Naive thymus-derived CD4-positive, alpha-beta T cell (primary cell): ENCODE measurements around the gene VPS26C. TPM values are rescaled to one million over a fixed set of nuclear protein-coding genes. Genes with fewer than 3 reads are reported as not detected.
A peak's percentile ranks its signal among the peaks of the same experiment; 100 is the strongest.

Experiments
- ATAC-seq: fragments of 150-1000 bp; cut with Tn5 transposase; 2 replicates; pipeline ENCODE4 v1.10.0; 2021; ENCODE audit warnings: mild to moderate bottlenecking, moderate library complexity
- CTCF ChIA-PET: fragments of 350-600 bp; sonication (Branson Sonifier 250); formaldehyde crosslinking; loops from one replicate; lab custom pipeline; 2021; ENCODE audit warnings: antibody characterized with exemption; lab: Charles Lee
- POLR2A ChIA-PET: fragments of 350-600 bp; sonication (Branson Sonifier 250); formaldehyde crosslinking; loops from one replicate; lab custom pipeline; 2021; ENCODE audit warnings: antibody characterized with exemption, inconsistent platforms; lab: Charles Lee
- DNase-seq, 9 donors: peaks; one replicate each; pipeline versions ENCODE4 v3.0.0 to v3.0.0-alpha.2; 2020 to 2022; ENCODE audit warnings: mixed read lengths in 1 of 9
- H3K27ac ChIP-seq: one replicate; pipeline ENCODE4 v1.7.0; 2013; ENCODE audit warnings: mild to moderate bottlenecking, low read depth, low read length, moderate library complexity
- H3K27me3 ChIP-seq, 2 donors: one replicate each; pipeline ENCODE4 v1.7.0; 2013; ENCODE audit warnings: low read length in 2 of 2, mild to moderate bottlenecking in 2 of 2, moderate library complexity in 2 of 2; ENCODE audit not compliant: control insufficient read depth in 2 of 2, insufficient read depth in 2 of 2
- H3K36me3 ChIP-seq, 3 experiments: 1 replicate in 2 of 3; 2 replicates in 1 of 3; pipeline ENCODE4 v1.7.0; 2013; ENCODE audit warnings: low read length in 3 of 3, mild to moderate bottlenecking in 3 of 3, moderate library complexity in 1 of 3; ENCODE audit not compliant: insufficient read depth in 3 of 3, control insufficient read depth in 2 of 3
- H3K4me1 ChIP-seq, 2 donors: one replicate each; pipeline ENCODE4 v1.7.0; 2013; ENCODE audit warnings: low read length in 2 of 2, mild to moderate bottlenecking in 2 of 2, moderate library complexity in 1 of 2; ENCODE audit not compliant: control insufficient read depth in 2 of 2, insufficient read depth in 2 of 2
- H3K4me3 ChIP-seq: 2 replicates; pipeline ENCODE4 v1.7.0; 2013; ENCODE audit warnings: mild to moderate bottlenecking, low read length
- H3K9me3 ChIP-seq, 3 experiments: 1 replicate in 2 of 3; 2 replicates in 1 of 3; pipeline ENCODE4 v1.7.0; 2013; ENCODE audit warnings: low read length in 3 of 3; ENCODE audit not compliant: control insufficient read depth in 2 of 3
- H3K27ac Mint-ChIP-seq, 9 donors: one replicate each; pipeline ENCODE4 v1.8.0; 2020 to 2022; ENCODE audit warnings: mixed read lengths in 9 of 9, mild to moderate bottlenecking in 8 of 9, moderate library complexity in 5 of 9, inconsistent platforms in 2 of 9
- H3K27me3 Mint-ChIP-seq, 5 donors: one replicate each; pipeline ENCODE4 v1.8.0; 2021 to 2022; ENCODE audit warnings: mixed read lengths in 5 of 5, mild to moderate bottlenecking in 1 of 5
- H3K36me3 Mint-ChIP-seq, 5 donors: one replicate each; pipeline ENCODE4 v1.8.0; 2020 to 2022; ENCODE audit warnings: mixed read lengths in 5 of 5, mild to moderate bottlenecking in 3 of 5, inconsistent platforms in 1 of 5
- H3K4me1 Mint-ChIP-seq, 7 donors: one replicate each; pipeline ENCODE4 v1.8.0; 2020 to 2022; ENCODE audit warnings: mixed read lengths in 7 of 7, mild to moderate bottlenecking in 3 of 7, inconsistent platforms in 1 of 7
- H3K4me3 Mint-ChIP-seq, 10 donors: one replicate each; pipeline ENCODE4 v1.8.0; 2020 to 2022; ENCODE audit warnings: mild to moderate bottlenecking in 10 of 10, mixed read lengths in 10 of 10, moderate library complexity in 6 of 10, inconsistent platforms in 2 of 10
- H3K9me3 Mint-ChIP-seq, 11 donors: one replicate each; pipeline ENCODE4 v1.8.0; 2020 to 2022; ENCODE audit warnings: mixed read lengths in 11 of 11, mild to moderate bottlenecking in 4 of 11, inconsistent platforms in 1 of 11, moderate library complexity in 1 of 11
- intact Hi-C, 2 donors: fragments of 100-400 bp; cut with micrococcal nuclease; formaldehyde crosslinking; loops; one replicate each; pipeline ENCODE4 v1.15.1; 2023
- polyA plus RNA-seq, 2 donors: library from polyadenylated mRNA; unstranded; fragments of 300-500 nt; fragmentation: Illumina TruSeq; gene quantifications; one replicate each; pipeline ENCODE4 v1.2.3, GENCODE V29; 2021
- total RNA-seq, 6 experiments: library from RNA in 5 of 6; stranded (reverse) in 5 of 6; gene quantifications; 1 replicate in 5 of 6; 2 replicates in 1 of 6; pipeline ENCODE4 v1.2.3 and lab custom pipeline; 2021 to 2026

Gene VPS26C
- total and polyA plus RNA-seq, 7 experiments from 2014 or later: 46.8 to 83.5 (median 77.7) TPM

DNA sequence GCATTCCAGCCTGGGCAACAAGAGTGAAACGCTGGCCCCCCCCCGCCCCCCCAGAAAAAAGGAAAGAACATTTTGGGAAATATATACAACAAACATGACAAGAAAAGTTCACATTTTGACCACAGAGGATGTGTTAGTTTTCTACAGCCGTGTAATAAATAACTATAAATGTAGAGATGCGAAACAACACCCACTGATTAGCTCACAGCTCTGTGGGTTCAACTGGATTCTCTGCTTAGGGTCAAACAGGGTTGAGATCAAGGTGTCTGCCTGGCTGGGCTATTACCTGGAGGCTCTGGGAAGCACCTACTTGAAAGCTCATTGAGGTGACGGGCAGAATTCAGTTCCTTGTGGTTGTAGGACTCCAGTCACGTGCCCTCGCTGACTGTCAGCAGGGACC lies 11.1 kb upstream of the VPS26C start:
- Mint-ChIP-seq H3K27me3 (peaks cover 0 to 5% (median 0%) of the 10 kb centered on the region in 5 donors), H3K27ac (no peak overlapping the region), H3K4me1 (peaks cover 0 to 14% (median 0%) of the 10 kb centered on the region in 7 donors), H3K4me3 (no peak overlapping the region), H3K36me3 (peaks cover 0 to 3% (median 0%) of the 10 kb centered on the region in 5 donors), H3K9me3 (peaks cover 0 to 2% (median 0%) of the 10 kb centered on the region in 11 donors)
- DNase-seq (no peak), ATAC-seq (no peak)
- intact Hi-C loops: no loop called here
- no peaks in the 10 kb centered on the region for H3K36me3 ChIP-seq
- no peak overlapping the region for H3K27ac ChIP-seq
- no peaks in the 10 kb centered on the region for H3K9me3 ChIP-seq
- POLR2A ChIA-PET: interaction anchor here (0.8 kb wide), 1 partner anchor 88 kb away, joined by 3 read pairs; the partner anchor contains the start of gene DYRK1A
- no peak overlapping the region for H3K4me3 ChIP-seq
- H3K4me1 ChIP-seq: no peaks in the 10 kb centered on the region
- CTCF ChIA-PET: interaction anchor here (0.8 kb wide), 1 partner anchor 141 kb away, joined by 3 read pairs; no protein-coding TSS in a partner anchor
- no peaks in the 10 kb centered on the region for H3K27me3 ChIP-seq

DNA sequence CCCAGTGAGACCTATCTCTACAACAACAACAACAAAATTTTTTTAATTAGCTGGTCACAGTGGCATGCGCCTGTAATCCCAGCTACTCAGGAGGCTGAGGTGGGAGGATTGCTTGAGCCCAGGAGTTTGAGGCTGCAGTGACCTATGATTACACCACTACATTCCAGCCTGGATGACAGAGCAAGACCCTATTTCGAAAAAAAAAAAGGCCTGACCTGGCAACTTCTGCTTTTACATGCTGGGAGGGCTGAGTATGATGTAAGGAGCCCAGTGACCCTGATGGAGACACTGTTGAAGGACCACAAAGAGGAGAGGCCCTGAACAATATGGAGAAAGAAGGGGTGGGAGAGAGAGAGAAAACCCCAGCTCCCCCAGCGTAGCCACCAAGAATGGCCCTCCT lies 9.2 kb upstream of the VPS26C start:
- H3K9me3 ChIP-seq: no peaks in the 10 kb centered on the region
- ChIA-PET CTCF (no interaction called here), POLR2A (no interaction called here)
- Mint-ChIP-seq H3K27me3 (peaks cover 0 to 10% (median 0%) of the 10 kb centered on the region in 5 donors), H3K36me3 (peaks cover 0 to 4% (median 0%) of the 10 kb centered on the region in 5 donors), H3K27ac (no peak overlapping the region), H3K9me3 (no peaks in the 10 kb centered on the region), H3K4me3 (no peak overlapping the region), H3K4me1 (peaks cover 0 to 2% (median 0%) of the 10 kb centered on the region in 7 donors)
- DNase-seq (no peak), ATAC-seq (no peak)
- intact Hi-C loops: no loop called here
- no peak overlapping the region for H3K4me3 ChIP-seq
- H3K4me1 ChIP-seq: no peaks in the 10 kb centered on the region
- H3K27ac ChIP-seq: no peak overlapping the region
- H3K36me3 ChIP-seq: no peaks in the 10 kb centered on the region
- H3K27me3 ChIP-seq: no peaks in the 10 kb centered on the region

DNA sequence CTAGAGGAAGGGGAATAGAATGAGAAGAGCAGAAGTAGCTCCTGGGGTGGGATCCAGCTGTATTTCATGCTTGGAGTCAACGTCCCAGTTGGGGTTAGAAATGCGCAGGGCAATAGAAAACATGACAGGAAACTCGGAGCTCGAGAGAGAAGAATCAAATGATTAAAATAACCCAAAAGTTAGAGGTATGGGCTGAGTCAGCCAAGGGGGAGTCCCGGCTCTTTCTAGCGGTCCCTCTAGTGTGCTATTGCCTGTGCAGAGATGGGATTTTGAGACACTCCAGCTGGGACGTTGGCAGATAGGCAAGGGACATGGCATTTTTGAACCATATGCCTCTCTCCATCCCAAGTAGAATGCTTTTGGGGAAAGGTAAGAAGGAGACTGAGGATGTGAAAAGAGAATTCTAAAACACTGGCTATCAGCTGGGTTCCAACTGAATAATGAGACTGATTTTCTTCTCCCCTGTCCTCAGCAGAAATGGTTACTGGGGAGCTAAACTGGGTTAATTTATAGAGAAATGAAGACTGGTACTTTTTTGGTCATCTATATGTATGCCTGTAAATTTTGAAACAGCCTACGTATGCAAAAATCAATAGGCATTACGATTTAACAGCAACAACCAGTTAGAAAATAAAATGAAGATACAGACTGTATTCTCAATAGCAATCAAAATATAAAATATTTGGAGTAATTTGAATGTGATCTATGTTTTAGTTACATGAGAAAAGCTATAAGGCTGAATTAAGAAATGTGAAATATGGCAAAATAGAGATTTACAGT lies 7.0 kb upstream of the VPS26C start:
- Histone ChIP-seq H3K4me3 (no peak overlapping the region), H3K4me1 (no peaks in the 10 kb centered on the region), H3K36me3 (no peaks in the 10 kb centered on the region), H3K27ac (no peak overlapping the region), H3K9me3 (no peaks in the 10 kb centered on the region), H3K27me3 (no peaks in the 10 kb centered on the region)
- POLR2A ChIA-PET: interaction anchor here (0.5 kb wide), 1 partner anchor 629 kb away, joined by 3 read pairs; no protein-coding TSS in a partner anchor
- Mint-ChIP-seq H3K4me1 (peaks cover 0 to 7% (median 2%) of the 10 kb centered on the region in 7 donors), H3K9me3 (peaks cover 0 to 2% (median 0%) of the 10 kb centered on the region in 11 donors), H3K27ac (no peak overlapping the region), H3K27me3 (peaks cover 0 to 12% (median 0%) of the 10 kb centered on the region in 5 donors), H3K4me3 (no peak overlapping the region), H3K36me3 (peaks cover 0 to 8% (median 4%) of the 10 kb centered on the region in 5 donors)
- CTCF ChIA-PET: interaction anchor here (0.6 kb wide), 1 partner anchor 26 kb away, joined by 3 read pairs; no protein-coding TSS in a partner anchor
- DNase-seq (no peak), ATAC-seq (no peak)
- intact Hi-C loops: no loop called here

DNA sequence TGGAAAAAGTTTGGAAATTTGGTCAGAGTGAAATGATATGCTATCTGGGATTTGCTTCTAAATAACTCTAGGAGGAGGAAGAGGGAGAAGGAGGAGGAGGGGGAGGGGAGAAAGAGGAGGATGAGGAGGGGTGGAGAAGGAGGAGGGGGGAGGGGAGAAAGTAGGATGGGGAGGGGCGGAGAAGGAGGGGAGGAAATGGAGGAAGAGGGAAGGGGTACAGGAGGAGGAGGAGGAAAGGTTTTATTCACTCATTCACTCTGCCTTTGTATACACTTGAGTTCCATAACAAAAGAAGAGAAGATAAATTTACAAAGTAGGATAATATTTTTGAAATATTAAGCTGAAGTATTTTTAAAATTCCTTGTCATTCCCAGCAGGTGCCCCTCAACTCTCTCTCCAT lies 6.3 kb upstream of the VPS26C start:
- H3K27ac Mint-ChIP-seq: no peak overlapping the region
- POLR2A ChIA-PET: no interaction called here
- intact Hi-C loops: no loop called here

DNA sequence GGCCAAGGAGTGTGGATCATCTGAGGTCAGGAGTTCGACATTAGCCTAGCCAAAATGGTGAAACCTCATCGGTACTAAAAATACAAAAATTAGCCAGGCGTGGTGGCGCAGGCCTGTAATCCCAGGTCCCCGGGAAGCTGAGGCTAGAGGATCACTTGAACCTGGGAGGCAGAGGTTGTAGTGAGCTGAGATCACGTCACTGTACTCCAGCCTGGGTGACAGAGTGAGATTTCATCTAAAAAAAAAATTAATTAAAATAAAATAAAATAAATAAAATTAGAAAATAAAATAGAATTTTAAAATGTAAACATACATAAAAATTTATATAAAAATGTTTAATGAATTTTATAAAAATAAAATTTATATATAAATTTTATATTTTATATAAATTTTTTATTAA lies 5.8 kb upstream of the VPS26C start:
- ATAC-seq (no peak), DNase-seq (no peak)
- ChIA-PET POLR2A (interaction anchor here (0.6 kb wide), 1 partner anchor 440 kb away, joined by 3 read pairs; no protein-coding TSS in a partner anchor), CTCF (no interaction called here)
- peaks cover 0 to 8% (median 4%) of the 10 kb centered on the region in 5 donors for H3K36me3 Mint-ChIP-seq
- H3K36me3 ChIP-seq: peaks cover 0 to under 1% (median 0%) of the 10 kb centered on the region in 3 experiments
- peaks cover 4 to 14% (median 7%) of the 10 kb centered on the region in 7 donors for H3K4me1 Mint-ChIP-seq
- H3K27ac ChIP-seq: no peak overlapping the region
- H3K4me3 Mint-ChIP-seq: no peak overlapping the region
- peaks cover 0 to 2% (median 0%) of the 10 kb centered on the region in 11 donors for H3K9me3 Mint-ChIP-seq
- no peak overlapping the region for H3K4me3 ChIP-seq
- H3K27me3 Mint-ChIP-seq: peaks cover 0 to 12% (median 0%) of the 10 kb centered on the region in 5 donors
- no peaks in the 10 kb centered on the region for H3K27me3 ChIP-seq
- H3K4me1 ChIP-seq: peaks cover 5 to 7% of the 10 kb centered on the region in 2 donors
- intact Hi-C loops: no loop called here
- no peak overlapping the region for H3K27ac Mint-ChIP-seq
- H3K9me3 ChIP-seq: no peaks in the 10 kb centered on the region

More for the DNA sequence above, 6.3 kb upstream of the VPS26C start:
- H3K36me3 ChIP-seq: no peaks in the 10 kb centered on the region
- no peak overlapping the region for H3K4me3 ChIP-seq
- Mint-ChIP-seq H3K27me3 (peaks cover 0 to 12% (median 0%) of the 10 kb centered on the region in 5 donors), H3K9me3 (peaks cover 0 to 2% (median 0%) of the 10 kb centered on the region in 11 donors), H3K36me3 (peaks cover 0 to 8% (median 4%) of the 10 kb centered on the region in 5 donors), H3K4me1 (peaks cover under 1 to 12% (median 4%) of the 10 kb centered on the region in 7 donors), H3K4me3 (no peak overlapping the region)
- no peaks in the 10 kb centered on the region for H3K9me3 ChIP-seq
- no peaks in the 10 kb centered on the region for H3K27me3 ChIP-seq
- no peak overlapping the region for H3K27ac ChIP-seq
- CTCF ChIA-PET: interaction anchor here (0.6 kb wide), 1 partner anchor 25 kb away, joined by 3 read pairs; no protein-coding TSS in a partner anchor
- H3K4me1 ChIP-seq: peaks cover 2 to 4% of the 10 kb centered on the region in 2 donors
- DNase-seq (no peak), ATAC-seq (no peak)

DNA sequence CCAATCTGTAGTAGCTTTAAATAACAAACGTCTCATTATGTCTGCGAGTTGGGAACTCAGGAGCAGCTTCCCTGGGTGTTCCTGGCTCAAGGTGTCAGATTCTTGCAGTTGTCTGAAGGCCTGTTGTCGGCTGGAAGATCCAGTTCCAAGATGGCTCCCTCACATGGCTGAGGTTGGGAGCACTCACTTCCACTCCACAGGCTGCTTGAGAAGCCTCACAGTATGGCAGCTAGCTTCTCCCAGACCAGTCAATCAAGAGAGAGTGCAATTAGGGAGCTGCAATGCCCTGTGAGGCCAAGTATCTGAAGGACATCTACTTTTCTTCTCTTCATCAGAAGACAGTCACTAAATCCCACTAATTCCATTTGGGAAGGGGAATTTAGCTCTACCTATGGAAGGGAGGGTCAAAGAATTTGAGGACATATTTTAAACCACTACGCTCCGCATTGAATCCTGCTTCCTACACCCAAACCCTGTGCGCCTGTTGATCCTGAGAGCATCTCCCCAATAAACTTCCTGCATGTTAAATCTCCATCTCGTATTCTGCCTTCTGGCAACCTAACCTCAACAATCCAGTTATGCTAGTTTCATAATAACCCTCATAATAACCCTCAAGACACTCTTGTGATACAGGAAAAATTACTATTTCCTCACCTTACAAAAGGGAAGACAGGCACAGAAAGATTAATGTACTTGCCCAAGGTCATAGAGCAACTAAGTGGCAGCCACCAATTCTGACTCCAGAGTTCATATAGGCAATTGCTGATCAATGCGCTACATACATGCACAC lies 3.6 kb upstream of the VPS26C start:
- H3K36me3 ChIP-seq: peaks cover 0 to 3% (median 0%) of the 10 kb centered on the region in 3 experiments
- ChIA-PET POLR2A (no interaction called here), CTCF (no interaction called here)
- peaks cover 0 to 2% (median 0%) of the 10 kb centered on the region in 11 donors for H3K9me3 Mint-ChIP-seq
- ATAC-seq (no peak), DNase-seq (no peak)
- H3K36me3 Mint-ChIP-seq: peaks cover 0 to 8% (median 5%) of the 10 kb centered on the region in 5 donors
- peaks cover 5 to 7% of the 10 kb centered on the region in 2 donors for H3K4me1 ChIP-seq
- peaks cover 4 to 31% (median 18%) of the 10 kb centered on the region in 7 donors for H3K4me1 Mint-ChIP-seq
- H3K4me3 Mint-ChIP-seq: peak overlapping the region in 2 of 10 donors; percentile 9 to 17
- no peaks in the 10 kb centered on the region for H3K9me3 ChIP-seq
- intact Hi-C loops: no loop called here
- H3K27me3 Mint-ChIP-seq: peaks cover 0 to 17% (median 0%) of the 10 kb centered on the region in 5 donors
- no peak overlapping the region for H3K27ac ChIP-seq
- no peak overlapping the region for H3K4me3 ChIP-seq
- no peaks in the 10 kb centered on the region for H3K27me3 ChIP-seq
- peak overlapping the region in 1 of 9 donors; percentile 60 for H3K27ac Mint-ChIP-seq
